Fibroblast of villous mesenchyme (primary cell): ENCODE measurements around the gene CMTM3. TPM values are rescaled to one million over a fixed set of nuclear protein-coding genes. Genes with fewer than 3 reads are reported as not detected.

Source experiments
- DNase-seq: peaks from one replicate; pipeline ENCODE4 v3.0.0-alpha.2; 2010; ENCODE audit warnings: low read depth
- H3K4me3 ChIP-seq: 2 replicates; pipeline ENCODE4 v1.5.1; 2011; ENCODE audit warnings: low read depth, mild to moderate bottlenecking, low read length
- CTCF ChIP-seq: IDR thresholded peaks from 2 replicates; pipeline ENCODE4 v1.5.1; 2012; ENCODE audit warnings: low read depth, mild to moderate bottlenecking, low read length; ENCODE audit not compliant: insufficient read depth
- total RNA-seq: library from RNA; depleted of rRNA; stranded (reverse); fragments of >200 nt; gene quantifications from 2 replicates; pipeline ENCODE4 v1.2.3, GENCODE V29; 2012

The CMTM3 gene
- total RNA-seq, 1 donor = 22.0 TPM

DNA sequence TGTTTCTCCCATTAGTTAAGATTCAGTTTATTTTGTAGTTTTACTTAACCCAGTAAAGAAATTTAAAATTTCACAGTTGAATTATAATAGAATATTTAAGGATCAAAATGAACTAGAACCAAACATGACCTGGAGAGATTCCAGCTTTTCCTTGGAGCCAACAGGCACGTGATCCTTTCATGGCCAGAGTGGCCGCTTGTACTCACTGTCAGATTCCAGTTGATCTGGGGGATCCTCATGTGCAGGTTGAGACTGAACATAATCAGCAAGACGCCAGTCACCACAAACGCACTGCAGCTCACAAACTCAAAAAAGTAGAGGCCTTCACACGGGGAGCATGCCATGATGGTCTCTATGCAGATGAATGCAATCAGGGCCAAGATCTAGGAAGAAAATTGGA lies 31.7 kb downstream of the CMTM3 start:
- H3K4me3 ChIP-seq = no peak overlapping the region
- no peak for DNase-seq
- TF ChIP-seq CTCF = no peak

- no peak for TF ChIP-seq CTCF
- DNase-seq = no peak
- no peak overlapping the region for H3K4me3 ChIP-seq
Measured at GRCh38 chr16:66637806-66638205, 33.3 kb downstream of the CMTM3 start.

DNA sequence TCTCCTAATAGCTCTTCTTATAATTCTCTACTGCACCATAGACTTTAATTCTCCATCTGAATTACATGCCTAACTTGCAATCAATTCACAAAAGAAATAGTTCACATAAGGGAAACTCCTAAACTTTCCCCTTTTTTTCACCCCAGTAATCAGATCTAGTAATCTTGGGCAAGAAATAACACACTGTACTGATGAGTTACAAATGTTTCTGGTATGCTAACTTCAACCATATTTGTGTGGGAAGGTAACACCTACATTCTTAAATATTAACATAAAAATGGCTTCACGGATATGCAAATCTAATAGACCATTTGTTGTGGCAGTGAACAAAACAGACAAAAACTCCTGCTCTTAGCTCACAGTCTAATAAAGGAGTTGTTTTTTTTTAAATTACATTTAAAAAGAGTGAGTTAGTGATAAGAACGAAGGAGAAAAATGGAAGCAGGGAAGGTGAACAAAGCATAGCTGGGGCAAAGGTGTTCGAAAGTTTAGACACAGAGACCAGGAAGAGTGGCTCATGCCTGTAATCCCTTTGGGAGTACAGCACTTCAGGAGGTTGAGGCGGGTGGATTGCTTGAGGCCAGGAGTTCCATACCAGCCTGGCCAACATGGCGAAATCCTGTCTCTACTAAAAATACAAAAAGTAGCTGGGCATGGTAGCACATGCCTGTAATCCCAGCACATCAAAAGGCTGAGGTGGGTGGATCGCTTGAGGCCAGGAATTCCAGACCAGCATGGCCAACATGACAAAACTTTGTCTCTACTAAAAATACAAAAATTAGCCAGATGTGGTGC lies 34.8 kb downstream of the CMTM3 start:
- DNase-seq = no peak
- H3K4me3 ChIP-seq = no peak overlapping the region
- TF ChIP-seq CTCF = no peak

DNA sequence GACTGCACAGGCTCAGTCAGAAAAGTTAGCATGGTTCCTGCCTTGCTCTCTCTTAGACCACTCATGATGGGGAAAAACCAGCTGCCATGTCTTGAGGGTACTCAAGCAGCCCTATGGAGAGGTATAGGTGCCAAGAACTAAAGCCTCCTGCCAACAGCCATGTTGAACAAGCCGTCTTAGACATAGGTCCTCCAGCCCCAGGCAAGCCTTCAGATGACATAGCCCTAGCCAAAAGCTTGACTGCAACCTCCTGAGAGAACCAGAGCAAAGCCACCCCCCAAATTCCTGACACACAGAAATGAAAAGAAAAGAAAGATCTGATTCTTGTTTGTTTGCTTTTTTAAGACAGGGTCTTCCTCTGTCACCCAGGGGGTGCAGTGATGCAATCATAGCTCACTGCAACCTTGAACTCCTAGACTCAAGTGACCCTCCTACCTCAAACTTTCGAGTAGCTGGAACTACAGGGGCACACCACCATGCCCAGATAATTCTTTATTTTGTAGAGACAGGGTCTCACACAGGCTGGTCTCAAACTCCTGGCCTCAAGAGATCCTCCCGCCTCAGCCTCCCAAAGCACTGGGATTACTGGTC lies 36.3 kb downstream of the CMTM3 start:
- H3K4me3 ChIP-seq = no peak overlapping the region
- no peak for TF ChIP-seq CTCF
- no peak for DNase-seq

GRCh38 chr16:66641387-66641786 lies 36.9 kb downstream of the CMTM3 start:
- no peak for DNase-seq
- no peak overlapping the region for H3K4me3 ChIP-seq
- no peak for TF ChIP-seq CTCF

- no peak for DNase-seq
- H3K4me3 ChIP-seq = no peak overlapping the region
- TF ChIP-seq CTCF = no peak
Measured at GRCh38 chr16:66647866-66648265, 43.4 kb downstream of the CMTM3 start.
